H1 (cell line): ENCODE data around the gene TAF11L14. TPM values are rescaled to one million over a fixed set of nuclear protein-coding genes. Genes with fewer than 3 reads are reported as not detected.

Experiments
- CTCF ChIA-PET: fragments of 300-600 bp; sonication (Branson Sonifier 250); formaldehyde crosslinking; loops from one replicate; lab custom pipeline; 2021; ENCODE audit not compliant: partially characterized antibody; lab: Charles Lee
- POLR2A ChIA-PET: fragments of 300-600 bp; sonication (Branson Sonifier 250); formaldehyde crosslinking; loops from one replicate; lab custom pipeline; 2021; ENCODE audit warnings: inconsistent platforms; ENCODE audit not compliant: partially characterized antibody; lab: Charles Lee
- DNase-seq, 2 experiments: peaks; one replicate each; pipeline versions ENCODE4 v3.0.0 to v3.0.0-alpha.2; 2010 to 2022; ENCODE audit warnings: low spot score in 2 of 2, low read depth in 1 of 2, mixed read lengths in 1 of 2
- FAIRE-seq: peaks from 2 replicates; lab custom pipeline; 2011; peaks lifted over from hg19 to GRCh38; lab: Jason Lieb, UNC
- H2AFZ ChIP-seq: 2 replicates; pipeline ENCODE4 v1.8.1; 2012; ENCODE audit warnings: low read length, inconsistent platforms
- H2AK5ac ChIP-seq: 2 replicates; pipeline ENCODE4 v1.6.1; 2013; ENCODE audit warnings: low read depth, low read length
- H2BK120ac ChIP-seq: replicated peaks from 2 replicates; pipeline ENCODE3; 2013; ENCODE audit warnings: low read depth, low read length, inconsistent platforms
- H2BK12ac ChIP-seq: 2 replicates; pipeline ENCODE4 v1.6.1; 2013; ENCODE audit warnings: low read depth, low read length
- H2BK15ac ChIP-seq: 2 replicates; pipeline ENCODE4 v1.6.1; 2013; ENCODE audit warnings: low read length
- H2BK20ac ChIP-seq: 2 replicates; pipeline ENCODE4 v1.6.1; 2013; ENCODE audit warnings: low read length
- H2BK5ac ChIP-seq: 2 replicates; pipeline ENCODE4 v1.6.1; 2013; ENCODE audit warnings: low read depth, low read length
- H3K14ac ChIP-seq: 2 replicates; pipeline ENCODE4 v1.6.1; 2013; ENCODE audit warnings: inconsistent platforms; ENCODE audit not compliant: insufficient read length
- H3K18ac ChIP-seq: 2 replicates; pipeline ENCODE4 v1.6.1; 2013; ENCODE audit warnings: low read length; ENCODE audit errors: extremely low read depth
- H3K23ac ChIP-seq: 2 replicates; pipeline ENCODE4 v1.6.1; 2013; ENCODE audit warnings: inconsistent platforms; ENCODE audit not compliant: insufficient read length
- H3K23me2 ChIP-seq: 2 replicates; pipeline ENCODE4 v1.6.1; 2013; ENCODE audit warnings: low read depth, low read length
- H3K27ac ChIP-seq: 2 replicates; pipeline ENCODE4 v1.6.1; 2011; ENCODE audit warnings: low read depth, low read length, inconsistent platforms
- H3K27me3 ChIP-seq, 4 experiments: replicated peaks in 1 of 4; 1 replicate in 1 of 4; 2 replicates in 3 of 4; pipeline versions ENCODE4 v1.6.1 to v1.8.1; 2011 to 2013; ENCODE audit warnings: low read length in 3 of 4, mild to moderate bottlenecking in 3 of 4, inconsistent platforms in 2 of 4, mixed read lengths in 2 of 4, moderate library complexity in 1 of 4; ENCODE audit not compliant: control insufficient read depth in 3 of 4, insufficient read depth in 3 of 4; ENCODE audit errors: extremely low read depth in 1 of 4
- H3K36me3 ChIP-seq, 4 experiments: 2 replicates each; pipeline versions ENCODE4 v1.6.1 to v1.8.1; 2011 to 2013; ENCODE audit warnings: mild to moderate bottlenecking in 4 of 4, low read length in 3 of 4, moderate library complexity in 2 of 4, control low read depth in 1 of 4, inconsistent platforms in 1 of 4; ENCODE audit not compliant: insufficient read depth in 4 of 4, control insufficient read depth in 2 of 4
- H3K4ac ChIP-seq: replicated peaks from 2 replicates; pipeline ENCODE3; 2013; ENCODE audit warnings: low read length, low read depth, mixed read lengths, inconsistent platforms; ENCODE audit not compliant: insufficient read length
- H3K4me1 ChIP-seq, 4 experiments: replicated peaks in 1 of 4; 1 replicate in 1 of 4; 2 replicates in 3 of 4; pipeline versions ENCODE4 v1.6.1 to v1.8.1; 2011 to 2013; ENCODE audit warnings: low read length in 3 of 4, inconsistent platforms in 2 of 4, mixed read lengths in 1 of 4; ENCODE audit not compliant: insufficient read depth in 4 of 4, control insufficient read depth in 3 of 4
- H3K4me2 ChIP-seq, 2 experiments: 2 replicates each; pipeline versions ENCODE4 v1.6.1 to v1.8.1; 2011 to 2013; ENCODE audit warnings: low read depth in 2 of 2, low read length in 2 of 2, control low read depth in 1 of 2, inconsistent platforms in 1 of 2, mild to moderate bottlenecking in 1 of 2; ENCODE audit not compliant: insufficient read depth in 1 of 2
- H3K4me3 ChIP-seq, 4 experiments: fragments of 200-600, 300-600 bp in 1 of 4; sonication (generic), shearing (Covaris generic), sonication (Bioruptor Twin) in 1 of 4; 2 replicates each; pipeline versions ENCODE4 v1.5.1 to v1.8.1; 2011 to 2016; ENCODE audit warnings: low read length in 4 of 4, low read depth in 3 of 4, control low read depth in 2 of 4, inconsistent platforms in 2 of 4, mild to moderate bottlenecking in 2 of 4, mixed read lengths in 1 of 4, moderate library complexity in 1 of 4; ENCODE audit not compliant: insufficient read depth in 2 of 4; ENCODE audit errors: extremely low read depth in 1 of 4
- H3K56ac ChIP-seq: replicated peaks from 2 replicates; pipeline ENCODE3; 2013; ENCODE audit warnings: low read depth, mild to moderate bottlenecking, mixed read lengths, low read length, inconsistent platforms; ENCODE audit not compliant: insufficient read length
- H3K79me1 ChIP-seq: 2 replicates; pipeline ENCODE4 v1.6.1; 2013; ENCODE audit warnings: low read depth, low read length, control low read depth
- H3K79me2 ChIP-seq, 2 experiments: 2 replicates each; pipeline versions ENCODE4 v1.6.1 to v1.8.1; 2012 to 2013; ENCODE audit warnings: low read length in 2 of 2, mild to moderate bottlenecking in 2 of 2, inconsistent platforms in 1 of 2; ENCODE audit not compliant: insufficient read depth in 2 of 2, control insufficient read depth in 1 of 2
- H3K9ac ChIP-seq, 4 experiments: replicated peaks in 1 of 4; 1 replicate in 1 of 4; 2 replicates in 3 of 4; pipeline versions ENCODE4 v1.6.1 to v1.8.1; 2011 to 2013; ENCODE audit warnings: low read depth in 3 of 4, low read length in 3 of 4, control low read depth in 2 of 4, mild to moderate bottlenecking in 2 of 4, moderate library complexity in 2 of 4, inconsistent platforms in 1 of 4; ENCODE audit errors: extremely low read depth in 1 of 4
- H3K9me3 ChIP-seq, 2 experiments: 2 replicates each; pipeline versions ENCODE4 v1.6.1 to v1.8.1; 2012 to 2013; ENCODE audit warnings: mild to moderate bottlenecking in 2 of 2, moderate library complexity in 2 of 2, control low read depth in 1 of 2, inconsistent platforms in 1 of 2, low read depth in 1 of 2, low read length in 1 of 2, mixed read lengths in 1 of 2; ENCODE audit not compliant: insufficient read depth in 2 of 2
- H4K20me1 ChIP-seq, 2 experiments: replicated peaks in 1 of 2; 2 replicates each; pipeline versions ENCODE3 to v1.8.1; 2011 to 2013; ENCODE audit warnings: inconsistent platforms in 2 of 2, low read length in 2 of 2, mild to moderate bottlenecking in 1 of 2; ENCODE audit not compliant: insufficient read depth in 2 of 2, control insufficient read depth in 1 of 2
- H4K5ac ChIP-seq: 2 replicates; pipeline ENCODE4 v1.6.1; 2013; ENCODE audit warnings: low read length, low read depth, mixed read lengths, inconsistent platforms; ENCODE audit not compliant: insufficient read length
- H4K8ac ChIP-seq: 2 replicates; pipeline ENCODE4 v1.8.0; 2013; ENCODE audit warnings: mild to moderate bottlenecking, moderate library complexity, low read length, inconsistent platforms; ENCODE audit not compliant: insufficient read depth; ENCODE audit errors: extremely low read depth
- H4K91ac ChIP-seq: replicated peaks from 2 replicates; pipeline ENCODE3; 2013; ENCODE audit warnings: low read length, mixed read lengths, inconsistent platforms; ENCODE audit not compliant: insufficient read length
- ASH2L ChIP-seq: fragments of 200-600, 300-600 bp; sonication (generic); IDR thresholded peaks from one replicate; pipeline ENCODE4 v1.7.1; 2017; ENCODE audit warnings: low read length
- CEBPB ChIP-seq: IDR thresholded peaks from 2 replicates; pipeline ENCODE4 v1.6.1; 2012; ENCODE audit warnings: low read depth, low read length
- EGR1 ChIP-seq: IDR thresholded peaks from 2 replicates; pipeline ENCODE4 v1.6.1; 2011; ENCODE audit warnings: low read depth, low read length, borderline replicate concordance
- EZH2 ChIP-seq: fragments of 200-600 bp; sonication (generic); IDR thresholded peaks from 2 replicates; pipeline ENCODE4 v1.7.1; 2012; ENCODE audit warnings: low read depth, mild to moderate bottlenecking, moderate library complexity, low read length, inconsistent platforms; ENCODE audit not compliant: severe bottlenecking
- FOSL1 ChIP-seq: IDR thresholded peaks from 2 replicates; pipeline ENCODE4 v1.6.1; 2011; ENCODE audit warnings: mild to moderate bottlenecking, low read depth, low read length, moderate library complexity; ENCODE audit not compliant: insufficient read depth
- JUND ChIP-seq: IDR thresholded peaks from 2 replicates; pipeline ENCODE4 v1.6.1; 2011; ENCODE audit warnings: mild to moderate bottlenecking, improper control_type of control experiment, low read length
- KDM5A ChIP-seq: fragments of 200-600 bp; IDR thresholded peaks from 2 replicates; pipeline ENCODE4 v1.7.1; 2012; ENCODE audit warnings: mild to moderate bottlenecking, low read length, inconsistent platforms, mixed read lengths
- POLR2AphosphoS5 ChIP-seq: IDR thresholded peaks from 2 replicates; pipeline ENCODE4 v1.6.1; 2011; ENCODE audit warnings: low read depth, low read length
- RFX5 ChIP-seq: IDR thresholded peaks from 2 replicates; pipeline ENCODE4 v1.6.1; 2011; ENCODE audit warnings: low read depth, low read length, improper control_type of control experiment, borderline replicate concordance
- SIN3A ChIP-seq, 2 experiments: IDR thresholded peaks in 1 of 2; conservative IDR thresholded peaks in 1 of 2; 2 replicates each; pipeline ENCODE4 v1.6.1; 2011 to 2012; ENCODE audit warnings: low read length in 2 of 2, improper control_type of control experiment in 1 of 2, low read depth in 1 of 2, mild to moderate bottlenecking in 1 of 2
- SIRT6 ChIP-seq: IDR thresholded peaks from one replicate; pipeline ENCODE4 v1.7.1; 2012; ENCODE audit warnings: low read length, inconsistent platforms
- SUZ12 ChIP-seq: fragments of 200-600 bp; sonication (generic); IDR thresholded peaks from 2 replicates; pipeline ENCODE4 v1.6.1; 2012; ENCODE audit warnings: mild to moderate bottlenecking, inconsistent platforms, low read length, moderate library complexity, mixed read lengths
- WGBS, 2 experiments: shearing (Covaris generic) in 1 of 2; methylation state at CpG; one replicate each; pipeline versions ENCODE4 v1.1.6 to v1.1.7; 2013 to 2015; ENCODE audit warnings: low lambda C conversion rate in 2 of 2, mixed read lengths in 2 of 2, inconsistent platforms in 1 of 2, low coverage in 1 of 2, missing lambda C conversion rate in 1 of 2; ENCODE audit not compliant: insufficient replicate concordance in 2 of 2, insufficient coverage in 1 of 2, insufficient read length in 1 of 2; ENCODE audit errors: extremely low coverage in 1 of 2, missing lambda C conversion rate in 1 of 2; 5-methylcytosine and 5-hydroxymethylcytosine counted together
- polyA plus RNA-seq, 7 experiments: library from polyadenylated mRNA; depleted of rRNA in 3 of 7; stranded (reverse) in 5 of 7; unstranded in 2 of 7; fragments of >200 nt in 5 of 7; fragments of 200-250 nt in 2 of 7; gene quantifications; 1 replicate in 5 of 7; 2 replicates in 1 of 7; 4 replicates in 1 of 7; pipeline versions ENCODE4 v1.2.1 to v1.2.3, GENCODE V29; 2011 to 2013; ENCODE audit warnings: missing spikeins in 2 of 7, mixed read lengths in 2 of 7
- total RNA-seq: library from RNA; stranded (reverse); fragmentation: NEBNext Ultra II Directional; extraction: Animal tissue kit (Norgen Biotek cat#: 25700); gene quantifications from 2 replicates; pipeline ENCODE4 v1.2.1, GENCODE V29; 2021
- TF ChIP-seq, protein P1 (sequence below): IDR thresholded peaks from 2 replicates; pipeline ENCODE4 v1.6.1; 2012; ENCODE audit warnings: low read length, inconsistent platforms

Gene TAF11L14
- total and polyA plus RNA-seq, 2 of the 8 experiments (the other 6 are each of a cell fraction or from before 2014, with no cell fraction given): not detected

DNA sequence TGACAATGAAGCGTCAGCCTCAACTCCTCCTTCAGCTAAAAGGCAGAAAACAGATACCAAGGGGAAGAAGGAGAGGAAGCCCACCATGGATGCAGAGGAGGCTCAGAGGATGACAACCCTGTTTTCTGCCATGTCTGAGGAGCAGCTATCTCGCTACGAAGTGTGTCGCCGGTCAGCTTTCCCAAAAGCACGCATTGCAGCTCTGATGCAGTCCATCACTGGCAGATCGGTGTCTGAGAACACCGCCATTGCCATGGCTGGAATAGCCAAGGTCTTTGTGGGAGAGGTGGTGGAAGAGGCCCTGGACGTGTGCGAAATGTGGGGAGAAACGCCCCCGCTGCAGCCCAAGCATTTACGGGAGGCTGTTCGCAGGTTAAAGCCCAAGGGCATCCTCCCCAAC is 29.3 kb upstream of the TAF11L14 start:
- no peak overlapping the region for H3K18ac ChIP-seq
- H4K20me1 ChIP-seq: no peaks in the 10 kb centered on the region
- H3K56ac ChIP-seq: no peak overlapping the region
- no peak for FAIRE-seq
- H3K23me2 ChIP-seq: no peaks in the 10 kb centered on the region
- H3K14ac ChIP-seq: no peak overlapping the region
- H2BK5ac ChIP-seq: no peak overlapping the region
- H4K8ac ChIP-seq: no peak overlapping the region
- H2AFZ ChIP-seq: no peak overlapping the region
- H3K9ac ChIP-seq: no peak overlapping the region
- H3K79me1 ChIP-seq: no peaks in the 10 kb centered on the region
- H3K9me3 ChIP-seq: no peaks in the 10 kb centered on the region
- no peak overlapping the region for H2BK15ac ChIP-seq
- H3K4me2 ChIP-seq: no peak overlapping the region
- H3K27me3 ChIP-seq: no peaks in the 10 kb centered on the region
- POLR2A ChIA-PET: no interaction called here
- H2BK12ac ChIP-seq: no peak overlapping the region
- no peak overlapping the region for H3K4me3 ChIP-seq
- no peaks in the 10 kb centered on the region for H3K36me3 ChIP-seq
- H3K4ac ChIP-seq: no peak overlapping the region
- CTCF ChIA-PET: no interaction called here
- H3K27ac ChIP-seq: no peak overlapping the region
- H2BK120ac ChIP-seq: no peak overlapping the region
- H3K79me2 ChIP-seq: no peaks in the 10 kb centered on the region
- H4K5ac ChIP-seq: no peak overlapping the region
- WGBS, 2 experiments: 96% methylated on average over 14 of the region's 14 CpGs; no CpG with 5 or more reads in 1 of the 2 experiments
- no peaks in the 10 kb centered on the region for H3K4me1 ChIP-seq
- no peak overlapping the region for H2BK20ac ChIP-seq
- DNase-seq: no peak
- no peak overlapping the region for H2AK5ac ChIP-seq
- H3K23ac ChIP-seq: no peak overlapping the region
- no peak overlapping the region for H4K91ac ChIP-seq
- no peak for TF ChIP-seq RFX5
- TF ChIP-seq, protein P1, sequence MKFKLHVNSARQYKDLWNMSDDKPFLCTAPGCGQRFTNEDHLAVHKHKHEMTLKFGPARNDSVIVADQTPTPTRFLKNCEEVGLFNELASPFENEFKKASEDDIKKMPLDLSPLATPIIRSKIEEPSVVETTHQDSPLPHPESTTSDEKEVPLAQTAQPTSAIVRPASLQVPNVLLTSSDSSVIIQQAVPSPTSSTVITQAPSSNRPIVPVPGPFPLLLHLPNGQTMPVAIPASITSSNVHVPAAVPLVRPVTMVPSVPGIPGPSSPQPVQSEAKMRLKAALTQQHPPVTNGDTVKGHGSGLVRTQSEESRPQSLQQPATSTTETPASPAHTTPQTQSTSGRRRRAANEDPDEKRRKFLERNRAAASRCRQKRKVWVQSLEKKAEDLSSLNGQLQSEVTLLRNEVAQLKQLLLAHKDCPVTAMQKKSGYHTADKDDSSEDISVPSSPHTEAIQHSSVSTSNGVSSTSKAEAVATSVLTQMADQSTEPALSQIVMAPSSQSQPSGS: no peak
- no peak for TF ChIP-seq JUND
- no peak for TF ChIP-seq KDM5A
- no peak for TF ChIP-seq SUZ12
- TF ChIP-seq FOSL1: no peak
- TF ChIP-seq EZH2: no peak
- TF ChIP-seq POLR2AphosphoS5: no peak
- no peak for TF ChIP-seq CEBPB
- TF ChIP-seq SIRT6: no peak
- TF ChIP-seq EGR1: no peak
- no peak for TF ChIP-seq ASH2L
- no peak for TF ChIP-seq SIN3A (conservative IDR thresholded peaks at IDR 0.05 in 1 of 2, IDR thresholded peaks at IDR 0.05 in 1 of 2; ENCODE audit: low read depth in 1 of 2, low read length in 2 of 2)
